NCI-H2227 (cell line): ENCODE data around the gene TAF8.
"Not testable (repeated sequence)": the region's sequence is repeated elsewhere in the genome, so short reads cannot be mapped to it uniquely, and the experiment has no call there.

Source experiments
- DNase-seq: peaks from one replicate; lab custom pipeline; 2025; ENCODE audit not compliant: unreplicated experiment; lab: John Stamatoyannopoulos, UW

The TAF8 gene

GRCh38 chr6:42028234-42029061 lies 21.9 kb upstream of the TAF8 start:
- DNase-seq, result no peak

- no peak for DNase-seq
These were observed 21.1 kb upstream of the TAF8 start for GRCh38 chr6:42029062-42029685.

- DNase-seq, result no peak
These were observed 20.4 kb upstream of the TAF8 start for GRCh38 chr6:42029881-42030280.

- no peak for DNase-seq
These were observed 19.5 kb upstream of the TAF8 start for GRCh38 chr6:42030585-42031506.

GRCh38 chr6:42032366-42032765 lies 18.0 kb upstream of the TAF8 start:
- DNase-seq, result no peak

- not testable (repeated sequence) for DNase-seq
These were observed 12.7 kb upstream of the TAF8 start for GRCh38 chr6:42037669-42038068.

- DNase-seq, result no peak
These were observed 12.2 kb upstream of the TAF8 start for GRCh38 chr6:42038163-42038562.

- DNase-seq, result no peak
These were observed 11.4 kb upstream of the TAF8 start for GRCh38 chr6:42038811-42039408.

- DNase-seq, result no peak
These were observed 9.4 kb upstream of the TAF8 start for GRCh38 chr6:42040856-42041480.

- no peak for DNase-seq
These were observed 8.8 kb upstream of the TAF8 start for GRCh38 chr6:42041481-42042053.

GRCh38 chr6:42042108-42042507 lies 8.2 kb upstream of the TAF8 start:
- no peak for DNase-seq

GRCh38 chr6:42043787-42044475 lies 6.4 kb upstream of the TAF8 start:
- DNase-seq, result peak; percentile 84

- DNase-seq, result no peak
These were observed 4.5 kb upstream of the TAF8 start for GRCh38 chr6:42045538-42046460.

GRCh38 chr6:42046464-42047212 lies 3.7 kb upstream of the TAF8 start:
- no peak for DNase-seq

- DNase-seq, result no peak
These were observed 3.1 kb upstream of the TAF8 start for GRCh38 chr6:42047213-42047590.

- no peak for DNase-seq
These were observed 2.4 kb upstream of the TAF8 start for GRCh38 chr6:42047790-42048405.

GRCh38 chr6:42049116-42049809 lies 1.1 kb upstream of the TAF8 start:
- no peak for DNase-seq
